GM21367 (cell line): ENCODE results near the gene AMD1.
"Not testable (repeated sequence)": the region's sequence is repeated elsewhere in the genome, so short reads cannot be mapped to it uniquely, and the experiment has no call there.

Experiments
- ATAC-seq: cut with Tn5 transposase; IDR thresholded peaks from one replicate; pipeline ENCODE4 v1.9.1; 2021; ENCODE audit not compliant: unreplicated experiment

The AMD1 gene

GRCh38 chr6:110876806-110877564, 2.4 kb downstream of the AMD1 start:
- ATAC-seq: no peak

GRCh38 chr6:110877569-110877968, 3.0 kb downstream of the AMD1 start:
- ATAC-seq: no peak

- ATAC-seq: no peak
These were observed 4.4 kb downstream of the AMD1 start for GRCh38 chr6:110878751-110879522.

GRCh38 chr6:110880651-110881050, 6.1 kb downstream of the AMD1 start:
- ATAC-seq: no peak

GRCh38 chr6:110881546-110882273, 7.1 kb downstream of the AMD1 start:
- ATAC-seq: no peak

- ATAC-seq: no peak
These were observed 7.7 kb downstream of the AMD1 start for GRCh38 chr6:110882274-110882619.

- ATAC-seq: no peak
These were observed 8.4 kb downstream of the AMD1 start for GRCh38 chr6:110882824-110883554.

GRCh38 chr6:110884321-110884720, 9.7 kb downstream of the AMD1 start:
- no peak for ATAC-seq

- no peak for ATAC-seq
These were observed 10.9 kb downstream of the AMD1 start for GRCh38 chr6:110885526-110885925.

GRCh38 chr6:110886555-110887167, 12.1 kb downstream of the AMD1 start:
- no peak for ATAC-seq

- no peak for ATAC-seq
These were observed 15.7 kb downstream of the AMD1 start for GRCh38 chr6:110890288-110890687.

- no peak for ATAC-seq
These were observed 21.5 kb downstream of the AMD1 start for GRCh38 chr6:110895907-110896608.

- ATAC-seq: no peak
These were observed 22.8 kb downstream of the AMD1 start for GRCh38 chr6:110897433-110897832.

GRCh38 chr6:110898111-110898510, 23.5 kb downstream of the AMD1 start:
- ATAC-seq: no peak

GRCh38 chr6:110900028-110900598, 25.5 kb downstream of the AMD1 start:
- no peak for ATAC-seq

GRCh38 chr6:110901601-110902000, 27.0 kb downstream of the AMD1 start:
- not testable (repeated sequence) for ATAC-seq

GRCh38 chr6:110902091-110902490, 27.5 kb downstream of the AMD1 start:
- no peak for ATAC-seq

GRCh38 chr6:110906273-110906672, 31.7 kb downstream of the AMD1 start:
- ATAC-seq: not testable (repeated sequence)

- no peak for ATAC-seq
These were observed 56.2 kb downstream of the AMD1 start for GRCh38 chr6:110930781-110931180.

GRCh38 chr6:110933912-110934311, 59.3 kb downstream of the AMD1 start:
- no peak for ATAC-seq
